Adrenal gland (tissue), 12 donors: ENCODE results near the gene FSIP1. TPM values are rescaled to one million over a fixed set of nuclear protein-coding genes. Genes with fewer than 3 reads are reported as not detected.

Experiments used
- DNase-seq, 7 donors: peaks; one replicate each; pipeline ENCODE4 v3.0.0-alpha.2; 2019 to 2020
- H3K27ac ChIP-seq, 5 donors: fragments of 200-600 bp; sonication (generic) in 4 of 5; 1 replicate in 3 of 5; 2 replicates in 2 of 5; pipeline versions ENCODE4 v1.5.1 to v1.8.0; 2016 to 2020; ENCODE audit warnings: mild to moderate bottlenecking in 1 of 5
- H3K27me3 ChIP-seq: fragments of 200-600 bp; 2 replicates; pipeline ENCODE4 v1.8.0; 2021
- H3K36me3 ChIP-seq, 2 donors: fragments of 200-600 bp; replicated peaks in 1 of 2; 1 replicate in 1 of 2; 2 replicates in 1 of 2; pipeline versions ENCODE4 v1.5.1 to v1.8.0; 2018 to 2022
- H3K4me1 ChIP-seq, 2 donors: fragments of 200-600 bp; replicated peaks in 1 of 2; 1 replicate in 1 of 2; 2 replicates in 1 of 2; pipeline versions ENCODE4 v1.5.1 to v1.8.0; 2018 to 2021
- H3K4me3 ChIP-seq, 4 donors: fragments of 200-600 bp; sonication (generic) in 3 of 4; one replicate each; pipeline ENCODE4 v1.5.1; 2016 to 2018
- H3K9me3 ChIP-seq, 3 donors: fragments of 200-600 bp; sonication (generic) in 1 of 3; replicated peaks in 1 of 3; 1 replicate in 2 of 3; 2 replicates in 1 of 3; pipeline versions ENCODE4 v1.5.1 to v1.8.0; 2016 to 2021
- POLR2A ChIP-seq, 2 donors: fragments of 450-650 bp; IDR thresholded peaks; one replicate each; pipeline ENCODE4 v1.6.1; 2017; ENCODE audit warnings: antibody characterized with exemption in 2 of 2, mild to moderate bottlenecking in 2 of 2, moderate library complexity in 1 of 2
- WGBS, 4 donors: extraction: QIAGEN DNeasy Blood & Tissue Kit in 2 of 4; methylation state at CpG; one replicate each; pipeline versions ENCODE4 v1.1.5 to v1.1.7; 2013 to 2017; 5-methylcytosine and 5-hydroxymethylcytosine counted together
- intact Hi-C, 2 donors: fragments of 100-400 bp; cut with DNase I; formaldehyde crosslinking; loops; one replicate each; pipeline versions ENCODE4 v1.14.1 to v1.15.0; 2022 to 2023
- polyA plus RNA-seq, 3 donors: library from polyadenylated mRNA; stranded (reverse); fragments of 200-250 nt in 2 of 3; fragments of 350-450 nt in 1 of 3; fragmentation: Illumina TruSeq in 1 of 3; extraction: RNeasy Lipid Tissue Mini Kit (QIAGEN cat#74804) in 1 of 3; gene quantifications; one replicate each; pipeline ENCODE4 v1.2.3, GENCODE V29; 2013 to 2014
- total RNA-seq, 9 donors: library from RNA; depleted of rRNA in 4 of 9; stranded (reverse); fragments of >200 nt in 4 of 9; fragments of 120-200 nt in 1 of 9; fragmentation: NEBNext Ultra II Directional in 1 of 9; extraction: Animal tissue kit (Norgen Biotek cat#: 25700) in 1 of 9; gene quantifications; one replicate each; pipeline versions ENCODE4 v1.1.0 to v1.2.4, GENCODE V29; 2013 to 2023
- TF ChIP-seq, protein P1 (sequence below), 6 experiments: fragments of 450-650 bp in 4 of 6; fragments of 200-600 bp in 2 of 6; sonication (generic) in 1 of 6; IDR thresholded peaks; 1 replicate in 5 of 6; 2 replicates in 1 of 6; pipeline versions ENCODE4 v1.5.1 to v1.8.0; 2016 to 2021; ENCODE audit warnings: antibody characterized with exemption in 6 of 6, mild to moderate bottlenecking in 2 of 6, moderate library complexity in 1 of 6
- donor health status: healthy with polysubstance abuse.
- donor health status: Bipolar disorder and iron deficiency.
- donor health status: DM: yes; HTN: yes; CAD: no.
- donor health status: DM: no; HTN: no; CAD: no.
- donor health status: DM: no; HTN: no; CAD: no.
- donor health status: DM: yes; HTN: yes; CAD: no.

Gene FSIP1
- total and polyA plus RNA-seq, 12 donors = 0.11 to 0.60 (median 0.25) TPM; not detected in 2

DNA sequence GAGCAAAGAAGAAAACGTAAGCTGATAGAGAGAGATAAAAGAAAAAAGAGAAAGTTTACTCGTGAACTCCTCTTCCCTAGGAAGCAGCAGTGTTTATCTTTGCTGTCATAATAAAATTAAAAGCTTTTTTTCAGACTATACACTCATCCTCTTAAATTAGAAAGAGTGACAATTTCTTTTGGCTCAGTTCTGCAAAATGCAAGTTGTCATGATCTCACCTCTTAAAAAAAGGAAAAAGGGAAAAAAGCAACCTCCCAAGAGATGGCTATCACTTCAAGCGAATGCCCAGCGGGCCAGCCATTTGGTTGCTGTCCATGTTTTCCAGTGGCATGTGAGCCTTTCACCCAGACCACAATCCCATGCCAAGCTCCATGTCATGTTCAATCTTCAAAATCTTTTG lies 208.8 kb downstream of the FSIP1 start:
- no peak for TF ChIP-seq POLR2A (IDR thresholded peaks at IDR 0.05)
- TF ChIP-seq, protein P1, sequence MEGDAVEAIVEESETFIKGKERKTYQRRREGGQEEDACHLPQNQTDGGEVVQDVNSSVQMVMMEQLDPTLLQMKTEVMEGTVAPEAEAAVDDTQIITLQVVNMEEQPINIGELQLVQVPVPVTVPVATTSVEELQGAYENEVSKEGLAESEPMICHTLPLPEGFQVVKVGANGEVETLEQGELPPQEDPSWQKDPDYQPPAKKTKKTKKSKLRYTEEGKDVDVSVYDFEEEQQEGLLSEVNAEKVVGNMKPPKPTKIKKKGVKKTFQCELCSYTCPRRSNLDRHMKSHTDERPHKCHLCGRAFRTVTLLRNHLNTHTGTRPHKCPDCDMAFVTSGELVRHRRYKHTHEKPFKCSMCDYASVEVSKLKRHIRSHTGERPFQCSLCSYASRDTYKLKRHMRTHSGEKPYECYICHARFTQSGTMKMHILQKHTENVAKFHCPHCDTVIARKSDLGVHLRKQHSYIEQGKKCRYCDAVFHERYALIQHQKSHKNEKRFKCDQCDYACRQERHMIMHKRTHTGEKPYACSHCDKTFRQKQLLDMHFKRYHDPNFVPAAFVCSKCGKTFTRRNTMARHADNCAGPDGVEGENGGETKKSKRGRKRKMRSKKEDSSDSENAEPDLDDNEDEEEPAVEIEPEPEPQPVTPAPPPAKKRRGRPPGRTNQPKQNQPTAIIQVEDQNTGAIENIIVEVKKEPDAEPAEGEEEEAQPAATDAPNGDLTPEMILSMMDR (IDR thresholded peaks at IDR 0.05) = no peak
- Histone ChIP-seq H3K4me1 (peaks cover 0 to under 1% of the 10 kb centered on the region in 2 donors), H3K9me3 (no peaks in the 10 kb centered on the region), H3K36me3 (no peaks in the 10 kb centered on the region), H3K27me3 (peaks cover 5% of the 10 kb centered on the region), H3K4me3 (no peak overlapping the region), H3K27ac (no peak overlapping the region)
- intact Hi-C loops = no loop called here
- no peak for DNase-seq
- 43 to 50% (median 45%) methylated on average over 4 of the region's 4 CpGs for WGBS, 4 donors

DNA sequence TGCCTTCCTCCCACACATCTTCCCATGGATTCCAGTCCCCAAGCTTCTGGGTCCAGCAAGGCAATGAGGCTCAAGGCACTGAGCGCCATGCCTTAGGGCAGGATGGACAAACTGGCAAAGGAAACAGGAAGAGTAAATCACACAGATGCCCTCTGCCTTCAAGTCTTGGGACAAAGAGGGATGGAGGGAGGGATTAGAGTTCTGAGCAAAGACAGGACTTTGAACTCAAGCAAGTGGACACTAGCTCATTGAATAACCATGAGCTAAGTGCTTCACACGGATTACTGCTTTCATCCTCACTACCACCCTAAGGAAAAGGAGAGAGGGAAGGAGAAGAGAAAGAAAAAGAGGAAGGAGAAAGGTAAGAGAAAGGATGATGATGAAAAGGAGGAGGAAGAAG lies 209.4 kb downstream of the FSIP1 start:
- DNase-seq = no peak
- Histone ChIP-seq H3K27ac (no peak overlapping the region), H3K36me3 (no peaks in the 10 kb centered on the region), H3K4me1 (no peaks in the 10 kb centered on the region), H3K9me3 (no peaks in the 10 kb centered on the region), H3K27me3 (peaks cover 5% of the 10 kb centered on the region), H3K4me3 (no peak overlapping the region)
- intact Hi-C loops = no loop called here
- TF ChIP-seq, protein P1 (IDR thresholded peaks at IDR 0.05) = no peak
- TF ChIP-seq POLR2A (IDR thresholded peaks at IDR 0.05) = no peak
- 70 to 81% (median 78%) methylated on average over 2 of the region's 2 CpGs for WGBS, 4 donors

GRCh38 chr15:39565851-39566250 lies 216.8 kb downstream of the FSIP1 start:
- H3K4me3 ChIP-seq = no peak overlapping the region
- no peak for TF ChIP-seq POLR2A (IDR thresholded peaks at IDR 0.05)
- TF ChIP-seq, protein P1 (IDR thresholded peaks at IDR 0.05) = no peak
- no peaks in the 10 kb centered on the region for H3K9me3 ChIP-seq
- intact Hi-C loops = no loop called here
- no peak overlapping the region for H3K27ac ChIP-seq
- WGBS, 4 donors = 95 to 98% (median 96%) methylated on average over 2 of the region's 2 CpGs
- DNase-seq = no peak
- no peaks in the 10 kb centered on the region for H3K36me3 ChIP-seq
- no peaks in the 10 kb centered on the region for H3K27me3 ChIP-seq
- H3K4me1 ChIP-seq = no peaks in the 10 kb centered on the region

- Histone ChIP-seq H3K27me3 (no peaks in the 10 kb centered on the region), H3K4me3 (no peak overlapping the region), H3K27ac (no peak overlapping the region), H3K4me1 (no peaks in the 10 kb centered on the region), H3K9me3 (no peaks in the 10 kb centered on the region), H3K36me3 (no peaks in the 10 kb centered on the region)
- DNase-seq = no peak
- intact Hi-C loops = no loop called here
- WGBS, 4 donors = 68 to 81% (median 75%) methylated on average over 4 of the region's 4 CpGs
- TF ChIP-seq, protein P1 (IDR thresholded peaks at IDR 0.05) = no peak
Measured at GRCh38 chr15:39564972-39565665, 217.5 kb downstream of the FSIP1 start.
